HepG2 (cell line): ENCODE results near the gene FANCE. TPM values are rescaled to one million over a fixed set of nuclear protein-coding genes. Genes with fewer than 3 reads are reported as not detected.

Experiments used
- ATAC-seq: fragments of 200-7000 bp; cut with Tn5 transposase; 3 replicates; pipeline ENCODE4 v1.9.1; 2020; ENCODE audit warnings: mild to moderate bottlenecking, moderate library complexity
- BruUV-seq: library from RNA; stranded (reverse); fragments of 400-500 nt; replicated peaks from 2 replicates; lab custom pipeline; 2021; lab: Mats Ljungman, UMichigan
- CTCF ChIA-PET: fragments of 300-600 bp; formaldehyde crosslinking; extraction: SDS; loops from one replicate; lab custom pipeline; 2021; ENCODE audit warnings: low total read pairs, inconsistent platforms, low intra/inter-chr PET ratio; lab: Yijun Ruan, JAX
- POLR2A ChIA-PET: fragments of 350-600 bp; sonication (Branson Sonifier 250); formaldehyde crosslinking; loops from one replicate; lab custom pipeline; 2020; ENCODE audit warnings: antibody characterized with exemption, inconsistent platforms; lab: Yijun Ruan, JAX
- DNase-seq: peaks from one replicate; pipeline ENCODE4 v3.0.0-alpha.2; 2015; ENCODE audit warnings: low spot score
- FAIRE-seq: peaks from 3 replicates; lab custom pipeline; 2011; peaks lifted over from hg19 to GRCh38; lab: Jason Lieb, UNC
- H2AFZ ChIP-seq: one replicate; pipeline ENCODE4 v1.6.1; 2011; ENCODE audit warnings: low read length, inconsistent platforms
- H3K27ac ChIP-seq: fragments of 300-600 bp; 3 replicates; pipeline ENCODE4 v1.8.0; 2011; ENCODE audit warnings: mixed run types, mild to moderate bottlenecking, mixed read lengths, low read length, inconsistent platforms; ENCODE audit not compliant: insufficient read depth; ENCODE audit errors: extremely low read length
- H3K27me3 ChIP-seq, 2 experiments: fragments of 200-600 bp in 1 of 2; 2 replicates in 1 of 2; 3 replicates in 1 of 2; pipeline versions ENCODE4 v1.6.0 to v1.8.0; 2011; ENCODE audit warnings: low read length in 2 of 2, mild to moderate bottlenecking in 2 of 2, moderate library complexity in 2 of 2, inconsistent platforms in 1 of 2; ENCODE audit not compliant: insufficient read depth in 2 of 2, control insufficient read depth in 1 of 2
- H3K36me3 ChIP-seq, 2 experiments: fragments of 200-600 bp in 1 of 2; replicated peaks in 1 of 2; 2 replicates in 1 of 2; 3 replicates in 1 of 2; pipeline versions ENCODE4 v1.5.1 to v1.8.0; 2011; ENCODE audit warnings: low read length in 2 of 2, inconsistent platforms in 1 of 2; ENCODE audit not compliant: insufficient read depth in 2 of 2, control insufficient read depth in 1 of 2
- H3K4me1 ChIP-seq: 2 replicates; pipeline ENCODE4 v1.5.1; 2012; ENCODE audit warnings: low read length, inconsistent platforms; ENCODE audit not compliant: insufficient read depth
- H3K4me2 ChIP-seq: 2 replicates; pipeline ENCODE4 v1.6.0; 2011; ENCODE audit warnings: low read depth, low read length, inconsistent platforms
- H3K4me3 ChIP-seq, 3 experiments: fragments of 200-600 bp in 1 of 3; sonication (generic), shearing (Covaris generic) in 1 of 3; replicated peaks in 1 of 3; 2 replicates each; pipeline ENCODE4 v1.5.1; 2011 to 2016; ENCODE audit warnings: low read length in 3 of 3, inconsistent platforms in 2 of 3, low read depth in 2 of 3, mild to moderate bottlenecking in 2 of 3, control low read depth in 1 of 3, mixed read lengths in 1 of 3; ENCODE audit not compliant: insufficient read depth in 1 of 3
- H3K79me2 ChIP-seq: one replicate; pipeline ENCODE4 v1.6.1; 2011; ENCODE audit warnings: low read length, inconsistent platforms; ENCODE audit not compliant: insufficient read depth
- H3K9ac ChIP-seq: 2 replicates; pipeline ENCODE4 v1.6.0; 2011; ENCODE audit warnings: mild to moderate bottlenecking, low read depth, low read length, inconsistent platforms; ENCODE audit not compliant: insufficient read depth
- H3K9me3 ChIP-seq: 2 replicates; pipeline ENCODE4 v1.5.1; 2012; ENCODE audit warnings: mild to moderate bottlenecking, low read length
- H4K20me1 ChIP-seq: 2 replicates; pipeline ENCODE4 v1.6.0; 2011; ENCODE audit warnings: inconsistent platforms, mild to moderate bottlenecking, low read length, moderate library complexity; ENCODE audit not compliant: insufficient read depth
- AGO2 ChIP-seq: fragments of 200-400 bp; formaldehyde crosslinking; optimal IDR thresholded peaks from 2 replicates; pipeline ENCODE3; 2017; ENCODE audit warnings: mild to moderate bottlenecking, low read depth, low read length, moderate library complexity
- CREM ChIP-seq, 2 experiments: sonication (generic) in 1 of 2; formaldehyde crosslinking in 1 of 2; IDR thresholded peaks; 2 replicates each; pipeline versions ENCODE4 v1.4.0 to v1.6.1; 2016 to 2020; ENCODE audit warnings: antibody characterized with exemption in 1 of 2, mild to moderate bottlenecking in 1 of 2, missing genetic modification reagents in 1 of 2
- ELK4 ChIP-seq: sonication (generic); formaldehyde crosslinking; IDR thresholded peaks from 2 replicates; pipeline ENCODE4 v1.9.0; 2021; ENCODE audit warnings: missing genetic modification reagents, borderline replicate concordance
- TCF12 ChIP-seq, 2 experiments: fragments of 450-650 bp in 1 of 2; sonication (generic) in 1 of 2; formaldehyde crosslinking in 1 of 2; IDR thresholded peaks; 2 replicates each; pipeline versions ENCODE4 v1.6.1 to v1.8.0; 2017 to 2022; ENCODE audit warnings: antibody characterized with exemption in 1 of 2, mild to moderate bottlenecking in 1 of 2, missing genetic modification reagents in 1 of 2, moderate library complexity in 1 of 2
- WGBS: methylation state at CpG from one replicate; pipeline ENCODE4 v1.1.6; 2017; ENCODE audit warnings: low lambda C conversion rate; 5-methylcytosine and 5-hydroxymethylcytosine counted together
- in situ Hi-C: cut with HindIII; loops from 2 replicates; pipeline ENCODE4 v1.10.0; 2017; ENCODE audit warnings: low pct_unique_long_range_greater_than_20kb; ENCODE audit not compliant: extremely low pct_ligation_motif_present
- intact Hi-C: fragments of 100-400 bp; cut with micrococcal nuclease; formaldehyde crosslinking; loops from one replicate; pipeline ENCODE4 v1.10.0; 2022; ENCODE audit not compliant: unreplicated experiment
- polyA plus RNA-seq, 8 experiments: library from polyadenylated mRNA; depleted of rRNA in 3 of 8; stranded (reverse) in 7 of 8; unstranded in 1 of 8; fragments of >200 nt; fragmentation: Illumina TruSeq in 4 of 8; extraction: Trizol in 4 of 8; gene quantifications; 2 replicates each; pipeline versions ENCODE4 v1.2.1 to v1.2.3, GENCODE V29; 2011 to 2016; ENCODE audit warnings: low read depth in 4 of 8, missing spikeins in 1 of 8, mixed read lengths in 1 of 8; ENCODE audit not compliant: insufficient read depth in 1 of 8
- total RNA-seq, 5 experiments: library from RNA; depleted of rRNA; stranded (reverse); fragments of >200 nt; fragmentation: Illumina TruSeq; extraction: Trizol; gene quantifications; 2 replicates each; pipeline ENCODE4 v1.2.3, GENCODE V29; 2016; ENCODE audit warnings: low read depth in 1 of 5

The FANCE gene
- total and polyA plus RNA-seq, 2 of the 13 experiments (the other 11 are each of a cell fraction or from before 2014, with no cell fraction given), result 7.1 to 11.2 TPM

GRCh38 chr6:35477551-35478179 lies 25.5 kb downstream of the FANCE start (continued):
- TF ChIP-seq ELK4 (CRISPR knock-in tag), result no peak
- no peak for TF ChIP-seq TCF12 (IDR thresholded peaks at IDR 0.05)
- no peak for TF ChIP-seq TCF12 (CRISPR knock-in tag; IDR thresholded peaks at IDR 0.05)

GRCh38 chr6:35478259-35478658 lies 26.1 kb downstream of the FANCE start:
- no peak overlapping the region for H2AFZ ChIP-seq
- no peaks in the 10 kb centered on the region for H3K27me3 ChIP-seq
- in situ Hi-C loops, result no loop called here
- intact Hi-C loops, result no loop called here
- WGBS, result 90% methylated on average over 5 of the region's 7 CpGs
- BruUV-seq, result no TSS peak
- H3K27ac ChIP-seq, result no peak overlapping the region
- H3K36me3 ChIP-seq, result peaks cover 6 to 41% of the 10 kb centered on the region in 2 experiments; a peak in 4 of 5 replicates
- ATAC-seq (no peak), FAIRE-seq (no peak), DNase-seq (no peak)
- H3K4me3 ChIP-seq, result no peak overlapping the region
- peaks cover 6% of the 10 kb centered on the region for H4K20me1 ChIP-seq
- no peaks in the 10 kb centered on the region for H3K79me2 ChIP-seq
- H3K4me2 ChIP-seq, result no peak overlapping the region
- H3K9me3 ChIP-seq, result no peaks in the 10 kb centered on the region
- peak; percentile 40 for TF ChIP-seq AGO2
- TF ChIP-seq CREM (IDR thresholded peaks at IDR 0.05), result no peak
- no peak for TF ChIP-seq CREM (CRISPR knock-in tag; IDR thresholded peaks at IDR 0.05)
- POLR2A ChIA-PET, result interaction anchor here (1.5 to 9.7 kb wide), 2 partner anchors 10 to 19 kb away, joined by 6 to 88 read pairs; partner anchors contain the start of genes RPL10A and TEAD3
- CTCF ChIA-PET, result no interaction called here
- peaks cover 14% of the 10 kb centered on the region for H3K4me1 ChIP-seq
- H3K9ac ChIP-seq, result no peak overlapping the region
